ENCODE results near the gene FASN.

FASN gene

GRCh38 chr17:82104797-82105416 lies 6.9 kb upstream of the FASN start:
- Histone ChIP-seq H3K14ac (ENCODE audit: low read length) (no peak overlapping the region), H3K23ac (ENCODE audit: low read depth, low read length, poor library complexity) (no peak overlapping the region), H3K18ac (ENCODE audit: low read length) (peak overlapping the region; percentile 2), H2BK120ac (ENCODE audit: low read depth, low read length) (no peak overlapping the region), H4K91ac (ENCODE audit: low read depth, low read length, poor library complexity) (no peak overlapping the region), H3K4me1 (ENCODE audit: control insufficient read depth in 2 of 2, insufficient read depth in 1 of 2, low read depth in 1 of 2, low read length in 2 of 2) (peaks cover 36 to 43% of the 10 kb centered on the region in 2 donors), H3K4me2 (ENCODE audit: insufficient read depth, low read length, poor library complexity, severe bottlenecking) (no peak overlapping the region), H3K9me3 (replicated peaks in 1 of 2; ENCODE audit: control insufficient read depth in 2 of 2, insufficient read depth in 1 of 2, low read depth in 1 of 2, low read length in 2 of 2) (peaks cover 0 to 3% of the 10 kb centered on the region in 2 donors), H3K4me3 (ENCODE audit: low read length in 2 of 2) (no peak overlapping the region), H3K4ac (ENCODE audit: low read length) (no peak overlapping the region), H3K27ac (replicated peaks; ENCODE audit: low read length) (no peak overlapping the region), H3K79me1 (ENCODE audit: low read depth, low read length) (peaks cover 5% of the 10 kb centered on the region), H2BK12ac (ENCODE audit: low read length) (no peak overlapping the region), H3K27me3 (ENCODE audit: control insufficient read depth in 3 of 3, insufficient read depth in 3 of 3, low read depth in 1 of 3, low read length in 3 of 3) (no peaks in the 10 kb centered on the region), H2BK5ac (ENCODE audit: low read length) (peak overlapping the region; percentile 1), H4K8ac (ENCODE audit: low read depth, low read length) (no peak overlapping the region), H2AK5ac (ENCODE audit: low read depth, low read length) (peak overlapping the region; percentile 26), H2AFZ (ENCODE audit: low read length) (no peak overlapping the region), H2BK15ac (ENCODE audit: low read length) (no peak overlapping the region), H3K9ac (ENCODE audit: low read depth, low read length, poor library complexity) (no peak overlapping the region), H3K36me3 (replicated peaks in 1 of 2; ENCODE audit: control insufficient read depth in 2 of 2, insufficient read depth in 2 of 2, low read length in 2 of 2) (peaks cover 0 to 8% of the 10 kb centered on the region in 2 donors)
- DNase-seq (ENCODE audit: low spot score) = no peak
- no CpG with 5 or more reads among the region's 11 CpGs for WGBS, 2 donors (ENCODE audit: extremely low coverage in 2 of 2, insufficient read length in 2 of 2, insufficient replicate concordance in 1 of 2)

GRCh38 chr17:82103553-82104451 lies 5.8 kb upstream of the FASN start:
- DNase-seq (ENCODE audit: low spot score) = peak; percentile 83
- peak overlapping the region; percentile 90 for H3K18ac ChIP-seq (ENCODE audit: low read length)
- H3K27me3 ChIP-seq (ENCODE audit: control insufficient read depth in 3 of 3, insufficient read depth in 3 of 3, low read depth in 1 of 3, low read length in 3 of 3) = no peaks in the 10 kb centered on the region
- H3K9ac ChIP-seq (ENCODE audit: low read depth, low read length, poor library complexity) = no peak overlapping the region
- no CpG with 5 or more reads among the region's 24 CpGs for WGBS, 2 donors (ENCODE audit: extremely low coverage in 2 of 2, insufficient read length in 2 of 2, insufficient replicate concordance in 1 of 2)
- no peak overlapping the region for H4K8ac ChIP-seq (ENCODE audit: low read depth, low read length)
- no peak overlapping the region for H3K14ac ChIP-seq (ENCODE audit: low read length)
- peak overlapping the region; percentile 18 for H2BK15ac ChIP-seq (ENCODE audit: low read length)
- H2AFZ ChIP-seq (ENCODE audit: low read length) = peak overlapping the region; percentile 61
- H3K4ac ChIP-seq (ENCODE audit: low read length) = no peak overlapping the region
- H3K4me2 ChIP-seq (ENCODE audit: insufficient read depth, low read length, poor library complexity, severe bottlenecking) = peak overlapping the region; percentile 29
- peak overlapping the region; percentile 98 for H2BK12ac ChIP-seq (ENCODE audit: low read length)
- peak overlapping the region; percentile 6 for H2BK120ac ChIP-seq (ENCODE audit: low read depth, low read length)
- peak overlapping the region; percentile 68 for H3K23ac ChIP-seq (ENCODE audit: low read depth, low read length, poor library complexity)
- H3K27ac ChIP-seq (replicated peaks; ENCODE audit: low read length) = peak overlapping the region; percentile 99
- no peak overlapping the region for H3K4me3 ChIP-seq (ENCODE audit: low read length in 2 of 2)
- H3K9me3 ChIP-seq (replicated peaks in 1 of 2; ENCODE audit: control insufficient read depth in 2 of 2, insufficient read depth in 1 of 2, low read depth in 1 of 2, low read length in 2 of 2) = peaks cover 0 to 3% of the 10 kb centered on the region in 2 donors
- peak overlapping the region; percentile 99 for H2AK5ac ChIP-seq (ENCODE audit: low read depth, low read length)
- H2BK5ac ChIP-seq (ENCODE audit: low read length) = peak overlapping the region; percentile 95
- peaks cover 0 to 8% of the 10 kb centered on the region in 2 donors for H3K36me3 ChIP-seq (replicated peaks in 1 of 2; ENCODE audit: control insufficient read depth in 2 of 2, insufficient read depth in 2 of 2, low read length in 2 of 2)
- peaks cover 44 to 52% of the 10 kb centered on the region in 2 donors for H3K4me1 ChIP-seq (ENCODE audit: control insufficient read depth in 2 of 2, insufficient read depth in 1 of 2, low read depth in 1 of 2, low read length in 2 of 2)
- no peak overlapping the region for H4K91ac ChIP-seq (ENCODE audit: low read depth, low read length, poor library complexity)
- peaks cover 10% of the 10 kb centered on the region for H3K79me1 ChIP-seq (ENCODE audit: low read depth, low read length)

- H3K4me2 ChIP-seq (ENCODE audit: insufficient read depth, low read length, poor library complexity, severe bottlenecking) = no peak overlapping the region
- H3K14ac ChIP-seq (ENCODE audit: low read length) = no peak overlapping the region
- peak overlapping the region; percentile 27 for H2AK5ac ChIP-seq (ENCODE audit: low read depth, low read length)
- peak overlapping the region; percentile 61 for H3K23ac ChIP-seq (ENCODE audit: low read depth, low read length, poor library complexity)
- no peak overlapping the region for H3K4me3 ChIP-seq (ENCODE audit: low read length in 2 of 2)
- no peaks in the 10 kb centered on the region for H3K27me3 ChIP-seq (ENCODE audit: control insufficient read depth in 3 of 3, insufficient read depth in 3 of 3, low read depth in 1 of 3, low read length in 3 of 3)
- peaks cover 44 to 56% of the 10 kb centered on the region in 2 donors for H3K4me1 ChIP-seq (ENCODE audit: control insufficient read depth in 2 of 2, insufficient read depth in 1 of 2, low read depth in 1 of 2, low read length in 2 of 2)
- H3K4ac ChIP-seq (ENCODE audit: low read length) = no peak overlapping the region
- H2BK120ac ChIP-seq (ENCODE audit: low read depth, low read length) = no peak overlapping the region
- H2AFZ ChIP-seq (ENCODE audit: low read length) = no peak overlapping the region
- no peak overlapping the region for H2BK12ac ChIP-seq (ENCODE audit: low read length)
- no peak overlapping the region for H4K8ac ChIP-seq (ENCODE audit: low read depth, low read length)
- peak overlapping the region; percentile 21 for H3K27ac ChIP-seq (replicated peaks; ENCODE audit: low read length)
- peaks cover 0 to 3% of the 10 kb centered on the region in 2 donors for H3K9me3 ChIP-seq (replicated peaks in 1 of 2; ENCODE audit: control insufficient read depth in 2 of 2, insufficient read depth in 1 of 2, low read depth in 1 of 2, low read length in 2 of 2)
- H3K9ac ChIP-seq (ENCODE audit: low read depth, low read length, poor library complexity) = peak overlapping the region; percentile 65
- no peak for DNase-seq (ENCODE audit: low spot score)
- WGBS, 2 donors (ENCODE audit: extremely low coverage in 2 of 2, insufficient read length in 2 of 2, insufficient replicate concordance in 1 of 2) = no CpG with 5 or more reads among the region's 18 CpGs
- H2BK5ac ChIP-seq (ENCODE audit: low read length) = peak overlapping the region; percentile 2
- peak overlapping the region; percentile 60 for H2BK15ac ChIP-seq (ENCODE audit: low read length)
- peaks cover 10% of the 10 kb centered on the region for H3K79me1 ChIP-seq (ENCODE audit: low read depth, low read length)
- peaks cover 0 to 1% of the 10 kb centered on the region in 2 donors for H3K36me3 ChIP-seq (replicated peaks in 1 of 2; ENCODE audit: control insufficient read depth in 2 of 2, insufficient read depth in 2 of 2, low read length in 2 of 2)
- no peak overlapping the region for H4K91ac ChIP-seq (ENCODE audit: low read depth, low read length, poor library complexity)
- H3K18ac ChIP-seq (ENCODE audit: low read length) = peak overlapping the region; percentile 71
Measured at GRCh38 chr17:82101767-82102679, 4.0 kb upstream of the FASN start.

Measured in neuronal stem cell (in vitro differentiated cells).